DMS53 (cell line): ENCODE results near the gene MERTK.

Source experiments
- DNase-seq: peaks from one replicate; lab custom pipeline; 2025; lab: John Stamatoyannopoulos, UW

MERTK gene

DNA sequence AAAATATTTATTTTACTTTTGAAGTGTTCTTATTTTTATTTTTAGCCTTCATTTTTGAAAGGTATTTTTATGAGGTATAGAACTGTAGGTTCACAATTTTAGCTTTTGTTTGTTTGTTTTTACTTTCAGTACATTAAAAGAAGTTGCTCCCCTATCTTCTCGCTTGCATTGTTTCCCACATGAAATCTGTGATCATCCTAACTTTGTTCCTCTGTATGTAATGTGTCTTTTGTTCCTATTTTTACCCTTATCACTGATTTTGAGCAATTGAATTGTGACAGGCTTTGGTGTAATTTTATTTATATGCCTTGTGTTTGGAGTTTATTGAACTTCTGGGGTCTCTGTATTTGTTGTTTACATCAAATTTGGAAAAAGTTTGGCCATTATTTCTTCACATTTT lies 78.8 kb downstream of the MERTK start:
- DNase-seq: no peak

DNA sequence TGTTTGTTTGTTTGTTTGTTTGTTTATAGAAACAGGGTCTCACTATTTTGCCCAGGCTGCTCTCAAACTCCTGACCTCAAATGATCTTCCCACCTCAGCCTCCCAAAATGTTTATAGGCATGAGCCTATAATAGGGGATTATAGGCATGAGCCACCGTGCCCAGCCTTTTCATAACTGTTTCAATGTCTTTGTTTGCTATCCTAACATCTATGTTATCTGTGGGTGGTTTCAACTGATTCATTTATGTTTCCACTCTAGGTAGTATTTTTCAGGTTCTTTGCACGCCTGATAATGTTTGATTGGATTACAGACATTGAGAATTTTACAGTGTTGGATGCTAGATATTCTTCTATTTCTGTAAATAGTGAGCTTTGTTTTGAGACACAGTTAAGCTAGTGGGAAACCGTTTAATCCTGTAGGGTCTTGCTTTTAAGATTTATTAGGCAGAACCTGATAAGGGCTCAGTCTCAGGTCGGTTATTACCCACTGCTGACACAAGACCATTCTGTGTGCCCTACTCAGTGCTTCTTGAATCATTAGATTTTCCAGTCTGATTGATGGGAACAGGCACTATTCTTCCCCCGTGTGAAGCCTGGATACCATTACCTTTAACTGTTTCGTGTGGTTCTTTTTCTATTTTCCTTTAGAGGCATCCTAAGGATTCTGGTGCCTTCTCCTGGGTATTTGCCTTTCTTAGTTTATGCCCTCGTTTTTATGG lies 80.2 kb downstream of the MERTK start:
- no peak for DNase-seq

DNA sequence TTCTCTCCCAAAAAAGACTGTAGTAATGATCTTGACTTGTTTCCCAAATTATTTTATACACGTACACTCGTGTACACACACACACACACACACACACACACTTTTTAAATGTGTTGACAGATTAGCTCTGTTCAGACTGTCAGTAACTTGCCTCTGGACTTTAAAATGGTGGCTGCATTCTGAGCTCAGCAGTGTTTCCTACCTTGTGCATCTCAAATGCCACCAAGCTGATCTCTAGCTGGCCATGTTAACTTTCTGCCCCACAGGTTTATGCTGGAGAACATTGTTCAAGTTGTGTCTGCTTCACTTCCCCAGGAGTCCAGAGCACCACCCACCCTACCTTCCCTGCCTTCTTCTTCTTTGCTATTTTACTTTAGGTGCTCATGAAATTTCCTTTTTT lies 83.3 kb downstream of the MERTK start:
- no peak for DNase-seq

DNA sequence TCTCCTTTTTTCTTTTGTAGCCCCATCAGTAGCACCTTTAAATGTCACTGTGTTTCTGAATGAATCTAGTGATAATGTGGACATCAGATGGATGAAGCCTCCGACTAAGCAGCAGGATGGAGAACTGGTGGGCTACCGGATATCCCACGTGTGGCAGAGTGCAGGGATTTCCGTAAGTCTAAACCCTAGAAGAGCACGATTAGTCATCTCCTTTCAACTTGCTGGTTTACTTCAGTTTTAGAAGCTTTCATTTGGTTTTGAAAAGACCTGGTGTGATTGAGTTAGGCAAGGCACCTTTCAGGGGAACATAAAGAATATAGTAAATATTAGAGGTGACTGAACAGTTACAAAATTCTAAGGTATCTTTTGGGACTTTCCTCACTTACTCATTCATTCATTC lies 84.4 kb downstream of the MERTK start:
- DNase-seq: no peak

DNA sequence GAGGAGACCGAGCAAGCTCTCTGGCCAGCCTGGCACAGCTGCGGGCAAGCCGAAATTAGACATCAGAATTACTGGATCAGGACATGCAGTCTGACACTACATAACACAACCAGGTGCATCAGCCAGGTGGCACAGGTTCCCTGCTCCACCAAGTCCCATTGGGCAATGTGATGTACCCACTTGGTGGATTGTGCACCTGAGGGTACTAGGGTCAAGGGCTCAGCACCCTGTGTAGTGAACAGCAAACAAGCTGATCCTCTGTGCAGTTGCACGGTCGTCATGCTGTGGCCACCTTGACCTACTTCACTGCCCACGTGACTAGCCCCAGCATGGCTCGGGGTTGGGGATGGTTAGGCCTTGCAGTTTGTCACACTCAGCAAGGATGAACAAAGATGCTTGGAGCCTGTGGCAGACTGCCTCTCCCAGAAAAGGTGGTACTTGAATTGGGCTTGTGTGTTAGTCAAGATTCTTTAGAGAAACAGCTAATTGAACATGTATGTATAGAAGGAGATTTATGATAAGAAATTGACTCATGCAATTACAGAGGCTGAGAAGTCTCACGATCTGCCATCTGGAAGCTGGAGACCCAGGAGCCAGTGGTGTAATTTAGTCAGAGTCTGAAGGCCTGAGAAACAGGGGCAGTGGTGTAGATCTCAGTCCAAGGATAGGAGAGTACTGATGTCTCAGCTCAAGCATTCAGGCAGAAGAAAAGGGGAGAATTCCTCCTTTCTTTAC lies 85.2 kb downstream of the MERTK start:
- DNase-seq: no peak

DNA sequence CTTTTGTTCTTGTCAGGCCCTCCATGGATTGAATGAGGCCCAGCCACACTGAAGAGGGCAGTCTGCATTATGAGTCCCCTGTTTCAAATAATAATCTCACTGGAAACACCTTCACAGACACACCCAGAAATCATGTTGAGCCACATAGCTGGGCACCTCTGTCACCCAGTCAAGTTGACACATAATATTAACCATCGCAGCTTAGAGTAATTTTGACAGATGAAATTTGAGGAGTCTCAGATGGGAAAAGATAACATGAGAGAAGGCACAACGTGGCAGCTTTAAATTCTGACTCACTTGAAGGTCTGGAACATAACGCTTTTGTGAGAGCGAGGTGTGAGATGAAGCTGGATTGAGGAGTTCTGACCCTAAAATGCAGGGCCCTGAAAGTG lies 85.8 kb downstream of the MERTK start:
- no peak for DNase-seq

DNA sequence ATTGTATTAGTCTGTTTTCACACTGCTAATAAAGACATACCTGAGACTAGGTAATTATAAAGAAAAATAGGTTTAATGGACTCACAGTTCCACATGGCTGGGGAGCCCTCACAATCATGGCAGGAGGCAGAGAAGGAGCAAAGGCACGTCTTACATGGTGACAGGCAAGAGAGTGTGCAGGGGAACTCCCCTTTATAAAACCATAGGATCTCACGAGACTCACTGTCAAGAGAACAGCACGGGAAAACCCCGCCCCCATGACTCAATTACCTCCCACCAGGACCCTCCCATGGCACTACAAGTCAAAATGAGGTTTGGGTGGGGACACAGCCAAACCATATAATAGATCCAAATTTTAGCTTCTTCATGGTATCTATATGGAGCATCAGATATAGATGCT lies 87.1 kb downstream of the MERTK start:
- DNase-seq: no peak

DNA sequence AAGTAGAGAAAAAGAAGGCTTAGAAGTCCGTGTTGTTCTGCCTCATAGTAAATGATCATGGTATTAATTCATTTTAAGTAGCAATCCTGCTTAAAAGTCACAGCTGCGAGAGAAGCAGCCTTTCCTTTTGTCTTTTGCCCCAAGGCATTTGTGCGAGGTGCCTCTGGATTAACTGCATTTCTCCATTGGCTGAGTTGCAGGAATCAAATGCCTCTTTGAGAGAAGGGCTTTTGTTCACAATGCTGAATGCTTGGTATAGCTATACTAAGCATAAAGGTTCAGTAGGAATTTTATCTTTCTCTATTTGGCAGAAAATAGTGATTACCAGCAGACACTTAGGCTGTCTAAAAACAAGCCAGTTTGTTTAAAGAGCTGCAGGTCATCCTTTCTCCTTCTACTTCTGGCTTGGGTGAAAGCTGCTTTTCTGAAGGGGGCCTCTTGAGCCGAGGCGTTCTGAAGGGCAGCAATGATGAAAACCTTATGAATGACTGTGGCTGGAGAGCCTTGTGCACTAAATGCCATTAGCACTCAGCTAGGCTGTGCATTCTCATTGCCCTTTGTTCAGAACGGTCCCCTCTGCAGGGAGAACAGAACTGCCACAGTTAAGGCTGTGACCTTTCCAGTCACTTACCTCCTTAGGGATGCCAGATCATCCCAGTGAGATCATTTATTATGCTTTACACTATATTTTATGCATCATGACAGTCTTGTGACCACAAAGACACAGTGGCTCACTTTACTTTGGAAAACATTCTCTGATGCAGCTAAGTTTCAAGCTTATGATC lies 87.9 kb downstream of the MERTK start:
- DNase-seq: no peak

DNA sequence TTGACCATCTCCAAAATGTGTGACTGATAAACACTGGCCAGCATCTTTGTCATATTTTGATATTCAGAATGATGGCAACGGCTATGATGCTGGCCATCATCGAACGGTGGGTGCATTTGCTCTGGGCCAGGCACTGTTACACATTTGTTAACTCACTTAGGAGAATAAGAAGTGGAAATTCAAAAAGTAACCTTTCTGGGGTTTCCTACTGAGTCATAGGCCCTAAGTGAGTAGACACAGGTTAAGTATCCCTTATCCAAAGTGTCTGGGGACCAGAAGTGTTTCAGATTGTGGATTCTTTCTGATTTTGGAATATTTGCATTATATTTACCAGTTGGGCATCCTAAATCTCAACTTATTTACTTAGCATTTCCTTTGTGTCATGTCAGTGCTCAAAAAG lies 92.0 kb downstream of the MERTK start:
- no peak for DNase-seq

DNA sequence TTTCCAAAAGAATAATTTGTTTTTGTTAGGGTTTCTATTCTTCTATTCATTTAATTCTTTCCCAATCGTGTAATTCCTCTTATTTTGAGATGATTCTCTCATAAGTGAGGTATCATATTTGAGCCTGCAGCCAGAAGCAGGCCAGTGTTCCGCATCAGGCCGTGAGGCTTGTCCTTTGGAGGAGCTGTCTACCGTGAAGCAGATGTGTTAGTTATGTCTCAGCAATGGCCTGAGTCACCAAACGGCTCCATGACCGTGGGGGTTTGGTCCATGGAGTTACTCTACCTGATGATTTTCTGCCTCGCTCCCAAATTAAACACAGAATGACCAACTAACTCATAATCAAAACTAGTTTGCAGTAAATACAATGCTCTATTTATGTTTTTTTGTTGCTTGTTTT lies 92.4 kb downstream of the MERTK start:
- no peak for DNase-seq

DNA sequence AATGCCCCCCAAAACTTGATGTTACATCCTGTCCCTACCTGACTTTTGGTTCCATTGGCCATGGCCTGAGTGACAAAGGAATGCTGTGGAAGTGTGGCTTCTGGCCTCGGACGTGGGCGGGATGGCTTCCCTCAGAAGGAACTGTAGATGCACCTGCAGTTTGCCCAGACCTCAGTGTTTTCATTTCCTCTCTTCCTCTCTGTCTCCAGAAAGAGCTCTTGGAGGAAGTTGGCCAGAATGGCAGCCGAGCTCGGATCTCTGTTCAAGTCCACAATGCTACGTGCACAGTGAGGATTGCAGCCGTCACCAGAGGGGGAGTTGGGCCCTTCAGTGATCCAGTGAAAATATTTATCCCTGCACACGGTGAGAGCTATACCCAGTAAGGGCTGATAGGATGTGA lies 95.6 kb downstream of the MERTK start:
- no peak for DNase-seq

DNA sequence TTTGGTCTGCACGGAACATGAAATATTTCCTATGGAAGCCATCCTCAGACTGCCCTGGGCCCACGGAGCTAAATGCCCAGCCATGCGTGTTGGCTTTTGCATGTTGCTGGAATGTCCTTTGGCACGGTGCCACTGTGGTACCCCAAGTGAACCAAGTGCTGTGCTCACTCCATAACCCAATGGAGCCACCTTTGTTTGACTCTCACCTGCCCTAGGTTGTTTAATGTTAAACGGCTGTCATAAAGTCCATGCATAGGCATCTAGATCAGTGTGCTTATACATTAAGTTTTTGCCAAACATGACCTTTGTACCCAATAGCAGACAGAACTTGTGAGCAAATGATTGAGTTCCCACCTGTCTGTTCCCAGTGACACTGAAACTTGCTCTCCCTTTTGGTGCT lies 96.7 kb downstream of the MERTK start:
- DNase-seq: peak; percentile 16

DNA sequence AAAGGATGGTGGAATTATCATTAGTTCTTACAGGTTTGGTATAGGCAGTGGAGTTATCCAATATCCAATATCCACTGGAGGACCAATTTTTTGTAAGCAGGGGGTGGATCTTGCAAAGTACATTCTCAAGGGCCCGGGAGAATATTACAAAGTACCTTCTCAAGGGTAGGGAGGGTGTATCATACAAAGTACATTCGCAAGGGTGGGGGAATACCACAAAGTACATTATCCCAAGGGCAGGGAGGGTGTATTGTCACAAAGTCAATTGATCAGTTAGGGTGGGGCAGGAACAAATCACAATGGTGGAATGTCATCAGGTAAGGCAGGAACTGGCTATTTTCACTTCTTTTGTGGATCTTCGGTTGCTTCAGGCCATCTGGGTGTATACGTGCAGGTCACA lies 101.4 kb downstream of the MERTK start:
- no peak for DNase-seq

DNA sequence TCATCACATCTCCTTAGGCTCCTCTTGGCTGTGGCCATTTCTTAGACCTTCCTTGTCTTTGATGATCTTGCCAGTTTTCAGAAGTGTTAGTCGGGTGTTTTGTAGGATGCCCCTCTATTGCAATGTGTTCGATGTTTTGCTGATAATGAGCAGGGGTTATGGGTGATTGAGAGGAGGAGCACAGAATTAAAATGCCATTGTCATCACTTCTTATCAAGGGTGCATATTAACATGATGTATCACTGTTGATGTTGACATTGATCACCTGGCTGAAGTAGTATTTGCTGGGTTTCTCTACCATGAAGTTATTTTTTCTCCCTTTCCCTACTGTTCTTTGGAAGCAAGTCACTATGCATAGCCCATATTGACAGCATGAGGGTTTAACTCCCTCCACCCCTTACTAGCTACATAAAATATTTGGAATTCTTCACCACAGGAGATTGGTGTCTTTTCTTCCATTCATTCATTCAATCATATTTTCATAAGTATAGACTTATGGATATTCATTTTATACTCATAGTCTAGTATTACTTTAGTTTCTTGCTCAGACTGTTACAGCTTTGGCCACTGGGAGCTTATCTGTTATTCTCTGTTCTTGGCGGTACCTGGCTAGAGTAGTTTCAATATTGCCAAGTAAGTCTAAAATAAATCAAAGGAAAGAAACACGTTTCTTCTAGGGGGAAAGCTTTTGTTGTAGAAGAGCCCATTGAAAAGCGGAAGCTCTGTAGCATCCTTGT lies 102.2 kb downstream of the MERTK start:
- no peak for DNase-seq

DNA sequence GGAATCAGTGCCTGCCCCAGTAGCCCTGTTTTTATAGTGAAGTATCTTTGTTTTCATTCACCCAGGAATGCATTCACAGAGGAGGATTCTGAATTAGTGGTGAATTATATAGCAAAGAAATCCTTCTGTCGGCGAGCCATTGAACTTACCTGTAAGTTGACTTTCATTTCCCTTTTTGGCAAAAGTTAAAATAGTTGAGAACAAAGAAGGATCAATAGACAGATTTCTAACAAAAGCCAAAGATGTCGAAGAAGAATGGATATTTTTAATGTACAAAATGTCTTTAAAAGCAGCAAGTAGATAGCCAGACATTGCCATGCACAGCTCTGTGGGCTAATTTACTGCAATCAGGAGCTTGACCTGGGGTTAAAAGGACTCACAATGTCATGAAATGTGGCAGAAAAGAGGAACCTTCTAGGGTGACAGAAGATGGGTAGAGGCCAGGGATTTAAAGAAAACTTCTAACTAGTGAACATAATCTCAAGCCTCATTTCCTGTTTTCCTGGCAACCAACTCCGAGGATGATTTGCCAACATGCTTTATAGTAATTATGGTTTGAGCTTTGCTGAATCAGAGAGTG lies 102.8 kb downstream of the MERTK start:
- DNase-seq: no peak

DNA sequence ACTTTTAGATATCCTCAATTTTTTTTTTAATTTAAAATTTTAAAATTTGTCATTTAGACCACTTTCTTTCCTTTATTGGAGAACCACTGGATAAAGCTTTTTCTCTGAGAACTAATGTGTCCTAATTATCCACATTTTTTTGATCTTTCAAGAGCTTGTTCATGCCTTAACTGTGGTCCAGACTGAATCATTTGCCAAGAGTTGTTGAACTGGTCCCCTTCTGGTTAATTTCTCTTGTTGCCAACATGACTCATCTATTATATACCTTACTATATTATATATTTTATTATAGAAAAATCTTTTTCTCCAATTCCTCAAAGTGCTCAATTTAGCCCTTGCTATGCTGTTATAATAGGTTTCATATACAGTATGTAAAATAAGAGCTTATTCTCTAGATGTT lies 103.5 kb downstream of the MERTK start:
- no peak for DNase-seq

DNA sequence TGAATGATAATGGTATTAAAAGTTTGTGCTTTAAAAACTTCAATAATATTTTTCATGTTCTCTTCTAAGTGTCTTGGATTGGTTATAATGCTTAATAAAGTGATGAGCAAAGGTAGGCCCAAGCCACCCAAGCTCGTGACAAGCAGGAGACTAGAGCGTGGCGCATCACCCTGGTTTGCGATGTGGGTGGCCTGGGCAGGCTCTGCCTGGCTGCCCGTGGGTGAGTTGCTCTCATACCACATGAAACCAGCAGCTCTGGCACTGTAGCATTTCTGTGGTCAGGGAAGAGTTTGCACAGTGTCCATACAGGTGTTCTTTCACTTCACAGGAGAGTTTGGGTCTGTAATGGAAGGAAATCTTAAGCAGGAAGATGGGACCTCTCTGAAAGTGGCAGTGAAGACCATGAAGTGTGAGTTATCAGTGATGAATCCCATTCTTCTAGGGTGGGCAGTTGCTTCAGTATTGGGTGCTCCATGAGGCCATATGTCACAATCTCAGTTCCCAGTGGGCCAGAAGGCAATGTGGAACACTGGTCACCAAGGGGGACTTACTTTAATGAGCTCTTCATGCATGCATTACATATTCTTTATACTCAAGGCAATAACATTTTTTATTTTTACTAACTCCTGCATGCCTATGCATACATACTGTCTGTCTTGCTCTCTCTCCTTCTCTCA lies 105.3 kb downstream of the MERTK start:
- DNase-seq: no peak

DNA sequence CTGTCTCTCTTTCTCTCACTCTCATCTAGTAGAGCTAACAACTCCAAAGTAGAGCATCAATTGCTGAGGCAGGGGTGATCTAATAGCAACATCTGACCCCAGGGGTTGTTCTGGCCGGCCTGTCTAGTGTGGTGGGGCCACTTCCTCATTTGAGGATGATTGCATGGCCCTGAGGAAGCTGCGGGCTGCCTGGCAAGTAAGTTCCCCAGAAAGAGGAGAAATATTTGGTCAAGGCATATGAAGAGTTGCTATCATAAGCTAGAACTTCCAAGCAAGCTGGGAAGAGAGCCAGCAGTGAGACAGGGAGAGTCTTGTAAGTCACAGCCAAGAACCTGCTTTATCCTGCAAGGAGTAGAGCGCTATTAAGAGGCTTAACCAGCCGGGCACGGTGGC lies 105.8 kb downstream of the MERTK start:
- no peak for DNase-seq

DNA sequence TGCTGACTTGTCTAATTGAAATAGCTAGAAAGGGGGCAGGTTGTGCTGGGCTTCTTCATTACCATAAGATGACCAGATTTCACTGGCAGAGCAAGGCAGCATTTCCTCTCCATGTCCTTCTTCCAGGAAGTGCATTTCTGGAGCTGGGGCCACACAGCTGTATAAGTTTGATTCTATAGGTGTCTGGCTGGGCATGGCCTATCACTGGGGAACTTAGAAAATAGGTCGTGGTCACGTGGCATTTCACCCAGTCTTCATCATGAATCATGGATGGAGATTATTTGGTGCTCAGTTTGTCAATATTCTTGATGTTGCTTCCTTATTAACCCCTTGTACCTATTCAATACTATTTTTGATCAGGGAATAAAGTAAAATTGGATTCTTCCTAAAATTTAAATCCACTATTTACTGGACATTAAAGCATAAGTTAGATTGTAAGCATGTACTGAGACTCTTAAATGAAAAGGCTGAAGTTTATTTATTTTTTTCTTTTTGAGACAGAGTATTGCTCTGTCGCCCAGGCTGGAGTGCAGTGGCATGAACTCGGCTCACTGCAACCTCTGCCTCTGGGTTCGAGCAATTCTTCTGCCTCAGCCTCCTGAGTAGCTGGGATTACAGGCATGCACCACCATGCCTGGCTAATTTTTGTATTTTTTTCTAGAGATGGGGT lies 107.1 kb downstream of the MERTK start:
- no peak for DNase-seq

DNA sequence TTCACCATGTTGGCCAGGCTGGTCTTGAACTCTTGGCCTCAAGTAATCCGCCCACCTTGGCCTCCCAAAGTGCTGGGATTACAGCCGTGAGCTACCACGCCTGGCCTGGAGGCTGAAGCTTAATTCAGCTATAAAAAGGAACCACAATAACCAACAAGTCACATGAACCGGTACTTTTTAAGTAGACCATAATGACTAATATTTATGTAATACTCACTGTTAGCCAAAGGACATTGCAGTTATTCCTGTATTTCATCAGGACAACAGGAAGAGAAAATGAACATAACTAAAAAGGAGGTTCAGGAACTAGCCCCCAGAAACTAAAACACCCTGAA lies 107.6 kb downstream of the MERTK start:
- no peak for DNase-seq

DNA sequence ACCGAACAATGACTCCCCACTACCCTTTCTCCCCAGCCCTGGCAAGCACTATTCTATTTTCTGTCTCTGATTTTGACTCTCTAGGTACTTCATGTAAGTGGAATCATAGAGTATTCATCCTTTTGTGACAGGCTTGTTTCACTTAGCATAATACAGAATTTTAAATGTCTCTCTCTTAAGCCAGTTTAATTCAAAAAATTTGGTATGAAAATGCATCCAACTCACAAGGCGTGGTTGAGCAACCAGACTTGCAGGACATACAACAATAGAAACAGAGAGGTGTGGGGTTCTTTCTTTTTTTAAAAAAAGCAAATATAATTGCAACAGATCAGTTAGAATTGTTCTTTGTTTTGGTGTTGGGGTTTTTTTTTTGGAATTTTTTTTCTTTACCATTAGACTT lies 109.1 kb downstream of the MERTK start:
- DNase-seq: no peak
